Stimulated activated CD4-positive, alpha-beta T cell treated with anti-CD3 and anti-CD28 coated beads, TNF-alpha, amount 100 ng/mL, for 24 hours (primary cell): ENCODE data around the gene GSTM4.

Experiments used
- DNase-seq, 3 experiments: peaks; one replicate each; pipeline ENCODE4 v3.0.0-alpha.2; 2020; ENCODE audit warnings: low read depth in 3 of 3

Gene GSTM4

DNA sequence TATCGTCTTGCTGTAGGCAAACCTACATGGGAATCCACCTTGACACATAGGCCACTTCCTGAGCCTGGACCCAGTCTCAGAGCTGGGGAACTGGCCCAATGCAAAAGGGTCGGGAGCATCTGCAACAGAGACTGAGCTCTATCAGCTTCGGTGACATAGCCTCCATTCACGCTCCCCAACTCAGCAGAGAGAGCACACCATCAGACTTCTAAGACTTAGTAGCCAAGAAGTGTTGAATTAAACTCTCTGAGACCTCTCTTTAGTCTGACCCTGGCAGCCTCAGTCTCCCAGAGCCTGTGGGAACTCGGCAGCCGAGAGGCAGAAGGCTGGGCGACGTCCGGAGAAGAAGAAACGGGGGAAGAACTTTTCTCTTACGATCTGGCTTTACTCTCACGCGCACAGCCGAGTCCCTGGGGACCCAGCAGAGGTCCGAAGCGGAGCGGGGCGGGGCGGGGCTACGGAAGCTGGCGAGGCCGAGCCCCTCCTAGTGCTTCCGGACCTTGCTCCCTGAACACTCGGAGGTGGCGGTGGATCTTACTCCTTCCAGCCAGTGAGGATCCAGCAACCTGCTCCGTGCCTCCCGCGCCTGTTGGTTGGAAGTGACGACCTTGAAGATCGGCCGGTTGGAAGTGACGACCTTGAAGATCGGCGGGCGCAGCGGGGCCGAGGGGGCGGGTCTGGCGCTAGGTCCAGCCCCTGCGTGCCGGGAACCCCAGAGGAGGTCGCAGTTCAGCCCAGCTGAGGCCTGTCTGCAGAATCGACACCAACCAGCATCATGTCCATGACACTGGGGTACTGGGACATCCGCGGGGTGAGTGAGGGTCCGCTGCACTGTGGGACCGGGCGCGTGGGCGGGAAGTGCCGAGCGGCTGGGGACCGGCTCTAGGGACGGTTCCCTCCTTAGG, at the start of gene GSTM4:
Gene GSTM4, plus strand, starts transcription at position 485 of the 905 bp plus-strand sequence. Its CDS starts 291 bp downstream, at position 776.
- DNase-seq, result peak; percentile 40 to 77 (median 40)

DNA sequence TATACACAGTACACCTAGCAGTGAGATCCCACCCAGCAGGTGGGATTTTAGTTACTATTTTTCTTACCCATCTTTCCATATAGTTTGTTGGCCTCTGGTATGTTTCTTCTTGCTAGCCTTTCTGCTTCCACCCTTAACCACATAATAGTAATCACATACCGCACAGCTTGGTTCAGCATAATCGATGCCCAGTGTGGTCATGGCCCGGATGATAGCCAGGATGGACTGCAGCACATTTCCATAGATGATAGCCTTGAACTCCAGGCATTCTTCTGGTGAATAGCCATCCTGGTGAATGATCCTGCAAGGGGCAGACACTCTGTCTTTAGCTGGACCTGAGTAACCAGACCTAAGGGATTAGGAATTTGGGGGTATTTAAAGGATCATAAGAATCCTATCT, 46.0 kb upstream of the GSTM4 start:
- no peak for DNase-seq

DNA sequence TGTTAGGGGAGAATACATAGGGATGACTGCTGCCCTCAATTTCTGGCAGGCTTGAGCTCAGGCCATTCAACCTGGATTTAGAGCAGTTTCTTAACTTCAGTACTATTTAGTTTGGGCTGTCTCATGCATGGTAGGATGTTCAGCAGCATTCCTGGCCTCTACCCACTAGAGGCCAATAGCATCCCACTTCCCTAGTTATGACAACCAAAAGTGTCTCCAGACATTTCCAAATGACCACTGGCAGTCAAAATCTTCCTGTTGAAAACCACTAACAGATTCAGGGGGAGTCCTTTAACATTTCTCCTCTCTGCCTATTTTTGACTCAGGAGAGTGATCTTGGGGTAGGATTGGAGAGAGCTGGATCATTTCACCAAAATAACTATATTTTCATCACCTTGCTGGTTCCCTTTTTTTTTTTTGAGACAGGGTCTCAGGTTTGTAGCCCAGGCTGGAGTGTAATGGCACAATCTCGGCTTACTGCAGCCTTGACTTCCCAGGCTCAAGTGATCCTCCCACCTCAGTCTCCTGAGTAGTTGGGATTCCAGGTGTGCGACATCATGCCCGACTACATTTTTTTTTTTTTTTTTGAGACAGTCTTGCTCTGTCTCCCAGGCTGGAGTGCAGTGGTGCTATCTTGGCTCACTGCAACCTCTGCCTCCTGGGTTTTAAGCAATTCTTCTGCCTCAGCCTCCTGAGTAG, 45.1 kb upstream of the GSTM4 start:
- no peak for DNase-seq

DNA sequence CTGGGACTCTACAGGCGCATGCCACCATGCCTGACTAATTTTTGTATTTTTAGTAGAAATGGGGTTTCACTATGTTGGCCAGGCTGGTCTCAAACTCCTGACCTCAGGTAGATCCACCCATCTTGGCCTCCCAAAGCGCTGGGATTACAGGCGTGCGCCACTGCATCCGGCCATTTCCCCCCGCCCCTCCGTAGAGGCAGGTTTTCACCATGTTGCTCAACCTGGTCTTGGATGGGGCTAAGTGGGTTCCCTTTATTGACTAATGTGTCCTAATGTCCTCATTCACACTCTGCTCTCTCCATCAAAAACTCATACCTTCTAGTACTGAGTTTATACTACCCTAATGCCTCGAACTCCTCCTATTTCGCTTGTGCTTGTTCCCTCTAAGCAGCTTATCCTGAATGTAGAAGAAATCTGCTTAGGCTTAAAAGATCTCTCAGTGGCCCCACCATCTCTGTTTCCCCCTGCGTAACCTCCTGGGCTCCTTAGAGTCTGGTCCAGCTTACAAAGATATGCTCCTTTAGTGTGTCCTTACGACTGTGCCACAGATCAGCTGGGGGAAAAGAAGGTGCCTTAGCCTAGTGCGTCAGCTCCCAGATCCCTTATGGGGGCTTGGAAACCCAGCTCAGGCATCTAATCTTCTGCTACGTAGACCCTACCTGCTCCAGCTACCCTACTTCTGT, 44.5 kb upstream of the GSTM4 start:
- DNase-seq, result no peak

DNA sequence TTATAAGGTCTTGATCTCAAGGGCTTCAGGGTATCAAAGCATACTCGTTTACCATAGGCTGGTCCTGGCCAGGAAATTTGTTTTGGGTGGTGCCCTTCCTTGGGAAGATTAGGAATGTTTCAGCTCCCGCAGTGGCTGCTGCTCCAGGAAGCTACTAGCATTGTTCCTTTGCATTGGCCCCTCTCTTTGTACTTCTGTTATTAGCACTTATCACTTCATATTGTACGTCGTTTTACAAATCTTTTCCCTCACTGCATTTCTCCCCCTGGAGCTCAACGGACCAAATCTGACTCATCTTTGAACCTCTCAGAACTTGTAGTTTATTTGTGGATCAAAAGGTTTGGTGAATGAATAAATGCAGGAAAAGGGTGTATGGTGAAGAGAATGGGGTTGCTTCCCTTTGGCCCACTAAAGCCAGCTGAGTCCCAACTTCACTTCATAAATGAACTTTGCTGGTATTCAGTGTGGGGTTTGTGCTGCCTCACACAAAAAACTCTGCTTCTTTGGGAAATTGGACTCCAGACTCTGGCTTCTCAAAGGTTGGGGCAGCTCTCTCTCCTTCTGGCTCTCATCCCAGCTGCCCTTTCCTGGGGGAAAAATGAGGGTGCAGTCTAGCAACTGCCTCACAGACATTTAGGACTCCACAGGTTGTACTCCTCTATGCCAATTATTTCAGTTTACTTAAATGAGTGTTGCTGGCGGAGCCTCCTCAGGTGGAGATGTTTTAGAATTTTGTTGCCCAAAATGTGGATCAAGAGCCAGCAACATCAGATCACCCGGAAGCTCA, 42.3 kb upstream of the GSTM4 start:
- no peak for DNase-seq

DNA sequence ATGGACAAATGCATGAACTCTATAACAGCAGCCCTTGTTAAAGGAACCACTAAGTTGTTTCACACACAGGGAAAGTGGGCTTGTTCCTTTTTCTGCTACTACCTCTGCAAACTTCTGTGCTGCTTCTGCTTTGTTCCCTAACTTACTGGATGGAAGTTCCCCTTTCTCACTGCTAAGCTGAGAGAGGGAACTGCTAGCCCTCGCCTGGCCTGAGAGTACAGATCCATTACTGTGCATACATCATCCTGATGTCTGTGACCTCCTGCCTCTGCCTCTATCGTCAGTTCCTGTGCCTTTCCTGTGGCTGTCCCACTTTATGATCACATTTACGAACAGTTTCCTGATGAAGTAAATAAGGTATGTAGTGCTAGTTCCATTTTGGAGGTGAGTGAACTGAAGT, 40.0 kb upstream of the GSTM4 start:
- DNase-seq, result no peak

DNA sequence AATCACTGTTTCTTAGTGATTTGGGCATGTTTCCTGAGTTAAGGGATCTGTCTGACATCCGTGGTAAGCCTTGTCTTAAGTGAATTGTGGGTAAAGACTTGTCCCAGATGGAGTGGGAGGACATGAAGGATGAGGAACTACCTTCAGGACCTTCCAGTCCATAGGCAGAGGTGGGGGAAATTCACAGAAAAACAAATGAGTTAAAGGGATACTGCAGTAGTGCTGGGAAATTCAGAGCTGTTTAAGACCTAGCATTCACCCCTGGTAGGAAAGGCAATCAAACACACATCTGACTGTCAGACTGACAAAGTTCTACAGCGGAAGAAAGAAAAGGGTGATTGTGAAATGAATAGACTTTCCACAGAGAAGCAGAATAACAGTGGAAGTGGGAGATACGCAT, 39.5 kb upstream of the GSTM4 start:
- DNase-seq, result no peak

DNA sequence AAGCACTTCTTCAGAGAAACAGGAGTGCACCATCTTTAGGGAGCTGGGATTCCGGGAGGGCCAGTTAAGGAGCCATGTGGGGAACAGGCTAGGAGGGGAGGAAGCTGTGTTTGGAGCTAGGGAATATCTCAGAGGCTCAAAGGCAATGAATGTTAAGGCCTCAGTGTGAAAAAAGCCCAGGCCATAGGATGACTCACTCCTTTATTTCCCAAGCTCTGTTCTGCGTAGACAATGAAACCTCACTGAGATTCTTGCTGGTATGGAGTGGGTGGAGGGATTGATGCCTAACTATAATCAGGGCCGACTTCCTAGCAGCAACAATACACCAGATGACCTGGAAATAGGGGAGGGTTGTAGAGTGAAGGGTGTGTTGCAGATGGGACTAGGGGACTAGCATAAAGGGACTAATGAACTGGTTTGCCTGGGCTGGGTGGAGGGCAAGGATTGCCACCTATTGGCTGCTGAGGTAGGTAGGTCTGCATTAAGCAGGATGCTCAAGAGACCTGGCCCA, 38.6 kb upstream of the GSTM4 start:
- DNase-seq, result no peak

DNA sequence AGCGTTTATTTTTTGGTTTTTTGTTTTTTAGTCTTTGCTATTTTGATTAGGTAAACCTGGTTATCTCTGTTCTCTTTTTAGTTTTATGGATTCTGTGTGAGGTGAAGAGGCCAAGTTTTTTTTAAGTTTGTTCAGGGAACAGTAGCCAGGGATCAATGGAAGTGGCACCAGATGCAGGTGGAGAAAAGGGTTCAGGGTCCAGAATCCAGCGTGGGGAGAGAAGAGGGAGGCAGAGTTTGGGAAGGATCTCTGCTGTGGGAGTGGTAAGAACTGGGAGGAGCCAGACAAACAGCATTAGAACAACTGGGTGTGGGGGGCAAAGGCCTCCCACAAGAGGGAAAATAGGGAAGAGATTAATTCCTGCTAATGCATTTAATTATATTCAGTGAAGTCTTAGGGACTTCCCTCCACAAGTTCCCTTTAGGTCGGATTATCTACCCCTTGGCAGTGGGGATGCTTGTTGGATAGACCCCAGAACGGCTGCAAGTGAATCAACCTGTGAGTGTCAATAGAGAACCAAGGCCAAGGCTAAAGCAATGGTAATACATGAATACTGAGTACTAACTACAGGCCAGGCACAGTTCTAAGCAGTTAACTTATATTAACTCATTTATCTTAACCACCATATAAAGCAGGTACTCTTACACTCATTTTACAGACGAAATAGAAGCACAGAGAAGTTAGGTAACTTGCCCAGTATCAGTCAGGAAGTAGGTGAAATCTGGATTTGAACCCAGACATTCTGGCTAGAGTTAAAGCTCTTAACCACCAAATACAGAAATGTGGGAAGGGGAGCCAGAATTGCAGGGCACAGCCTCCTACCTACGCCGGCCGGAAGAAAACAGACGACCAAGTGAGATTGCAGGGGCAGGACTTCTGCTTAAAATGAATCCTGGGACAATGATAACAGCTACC, 37.0 kb upstream of the GSTM4 start:
- no peak for DNase-seq

DNA sequence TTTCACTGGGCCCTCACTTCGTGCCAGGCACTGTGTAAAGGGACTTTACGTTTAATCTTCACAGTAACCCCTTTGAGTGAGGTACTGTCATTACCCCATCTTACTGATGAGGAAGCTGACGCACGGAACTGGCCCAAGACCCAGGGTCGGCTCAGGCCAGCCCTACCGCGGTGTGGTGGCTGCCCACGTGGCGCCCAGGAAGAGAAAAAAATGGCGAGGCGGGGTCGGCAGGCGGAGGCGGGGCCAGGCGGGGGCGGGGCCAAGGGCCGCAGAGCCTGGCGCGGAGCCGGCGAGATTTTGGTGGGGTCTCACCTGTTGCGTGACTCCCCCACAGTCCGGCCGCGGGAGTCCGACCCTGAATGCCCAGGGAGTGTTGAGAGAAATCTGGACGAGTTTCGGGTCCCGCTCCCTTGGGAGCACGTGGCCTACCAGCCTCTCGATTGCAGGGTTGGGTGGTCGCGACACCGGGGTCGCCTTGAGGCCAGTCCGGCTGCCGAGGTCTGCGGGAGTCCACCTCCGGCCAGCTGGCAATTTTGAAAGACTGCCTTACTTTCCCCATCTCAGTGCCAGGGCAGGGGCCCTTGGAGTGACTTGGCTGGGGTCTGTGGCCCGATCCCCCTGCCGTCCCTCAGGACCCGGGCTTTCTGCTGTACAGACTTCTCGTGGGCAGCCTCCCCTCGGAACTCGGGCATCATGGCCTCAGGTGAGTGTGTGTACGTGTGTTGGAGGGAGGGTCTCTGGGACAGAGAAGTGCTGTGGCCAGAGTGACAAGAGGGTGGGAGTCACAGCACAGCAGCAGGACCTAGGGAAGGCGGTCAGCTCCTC, 36.1 kb upstream of the GSTM4 start, which contains the start of the genes AMPD2 and GNAT2:
Gene AMPD2, plus strand, starts transcription at position 262 of the 825 bp plus-strand sequence. CDS start 1,339 bp downstream, outside the sequence.
Gene GNAT2, minus strand, starts transcription at position 41 of the 825 bp plus-strand sequence. CDS start 6,746 bp downstream, outside the sequence.
- DNase-seq, result peak; percentile 51 to 69 (median 53)

DNA sequence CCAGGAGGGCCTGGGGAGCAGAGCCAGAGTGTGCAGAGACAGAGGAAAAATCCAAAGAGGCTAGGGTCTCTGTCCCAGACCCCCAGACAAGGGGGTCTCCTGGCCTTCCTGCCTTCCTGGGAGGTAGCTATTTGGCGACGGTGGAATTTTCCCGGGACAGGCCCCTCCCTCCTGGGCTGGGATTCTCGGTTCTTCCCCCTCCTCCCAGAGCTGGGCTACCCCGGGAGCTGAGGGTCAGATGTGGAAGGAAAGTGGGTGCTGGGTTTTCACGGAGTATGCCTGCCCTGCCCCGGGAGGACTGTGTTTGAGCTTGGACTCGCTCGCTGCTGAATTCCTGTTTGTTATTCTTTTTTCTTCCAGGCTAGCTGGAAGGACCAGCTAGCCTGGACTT, 35.5 kb upstream of the GSTM4 start:
- DNase-seq, result no peak

DNA sequence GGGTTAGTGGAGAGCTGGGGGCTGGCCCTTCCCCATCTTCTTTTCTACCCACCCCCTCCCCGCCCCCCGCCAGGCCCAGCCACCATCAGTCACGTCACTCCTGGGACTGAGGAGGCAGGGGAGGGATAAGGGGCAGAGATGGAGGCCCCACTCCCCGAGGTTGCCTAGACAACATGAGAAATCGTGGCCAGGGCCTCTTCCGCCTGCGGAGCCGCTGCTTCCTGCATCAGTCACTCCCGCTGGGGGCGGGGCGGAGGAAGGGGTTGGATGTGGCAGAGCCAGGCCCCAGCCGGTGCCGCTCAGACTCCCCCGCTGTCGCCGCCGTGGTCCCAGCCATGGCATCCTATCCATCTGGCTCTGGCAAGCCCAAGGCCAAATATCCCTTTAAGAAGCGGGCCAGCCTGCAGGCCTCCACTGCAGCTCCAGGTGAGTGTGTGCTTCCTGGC, 35.0 kb upstream of the GSTM4 start:
- DNase-seq, result peak; percentile 93 to 98 (median 96)

DNA sequence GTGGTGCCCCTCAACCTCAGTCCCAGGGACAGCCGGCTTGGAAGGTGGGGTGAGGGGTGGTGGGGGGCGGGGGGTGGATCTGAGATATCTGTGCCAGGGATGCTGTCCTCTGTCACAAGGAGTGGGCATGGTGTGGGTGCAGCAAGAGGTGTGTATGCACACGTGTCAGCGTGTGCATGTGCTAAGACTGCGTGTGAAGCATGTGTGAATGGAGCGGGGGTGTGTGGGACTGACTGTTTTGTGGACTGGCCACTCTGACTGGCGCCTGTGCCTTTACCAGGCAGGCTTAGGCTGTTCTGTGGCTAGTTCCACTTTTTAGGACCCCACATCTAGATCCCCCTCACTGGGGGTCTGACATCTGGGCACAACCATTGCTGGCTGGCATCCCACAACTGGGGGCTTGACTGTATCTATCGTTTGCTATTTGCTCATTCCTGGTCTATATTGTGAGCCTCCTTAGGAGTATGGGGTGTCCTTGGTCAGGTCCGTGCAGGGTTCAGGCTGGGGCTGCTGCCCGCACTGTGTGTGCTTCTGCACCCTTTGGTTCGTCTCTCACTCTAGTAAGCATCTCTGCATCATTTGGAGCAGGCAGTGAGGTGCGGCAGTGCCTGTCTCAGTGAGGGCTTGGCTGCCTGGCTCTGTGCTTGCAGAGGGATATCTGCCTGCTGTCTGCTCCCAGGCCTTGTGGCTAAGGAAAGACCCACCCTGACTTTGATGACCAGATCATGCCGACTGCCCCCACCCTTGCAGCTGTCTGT, 34.3 kb upstream of the GSTM4 start:
- DNase-seq, result no peak

DNA sequence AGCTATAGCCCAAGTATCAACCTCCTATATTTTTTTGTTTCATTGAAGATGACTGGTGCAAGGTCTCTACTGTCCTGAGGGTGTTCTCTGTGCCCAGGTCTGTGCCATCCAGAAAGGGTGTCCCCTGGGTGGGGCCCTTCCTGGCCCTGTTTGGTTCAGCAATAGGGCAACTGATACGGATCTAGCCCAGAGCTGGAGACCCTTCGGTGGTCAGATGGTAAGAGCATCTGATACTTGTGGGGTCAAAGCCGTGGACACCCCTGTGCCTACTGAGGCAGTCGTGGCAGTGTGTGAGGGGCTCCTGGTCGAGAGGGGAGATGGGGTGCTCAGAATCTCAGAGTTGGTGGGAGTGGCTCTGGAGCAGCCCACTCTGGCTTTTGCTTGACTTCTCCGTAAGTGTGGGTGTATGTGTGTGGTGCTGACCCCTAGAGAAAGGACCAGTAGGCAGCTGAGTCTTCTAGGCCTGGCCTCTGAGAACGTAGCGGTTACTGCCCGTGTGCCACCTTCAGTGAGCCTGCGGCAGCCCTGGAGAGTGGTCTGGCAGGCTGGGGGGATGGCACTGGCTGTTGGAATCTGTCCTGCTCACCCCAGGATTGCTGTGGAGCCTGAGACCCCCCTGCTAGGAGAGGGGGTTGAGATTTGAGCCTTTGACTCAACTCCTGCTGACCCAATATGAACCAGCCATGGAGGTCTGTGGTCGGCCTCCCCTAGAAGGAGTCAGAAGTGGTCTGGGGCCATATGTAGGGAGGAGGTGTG, 33.6 kb upstream of the GSTM4 start:
- DNase-seq, result no peak

DNA sequence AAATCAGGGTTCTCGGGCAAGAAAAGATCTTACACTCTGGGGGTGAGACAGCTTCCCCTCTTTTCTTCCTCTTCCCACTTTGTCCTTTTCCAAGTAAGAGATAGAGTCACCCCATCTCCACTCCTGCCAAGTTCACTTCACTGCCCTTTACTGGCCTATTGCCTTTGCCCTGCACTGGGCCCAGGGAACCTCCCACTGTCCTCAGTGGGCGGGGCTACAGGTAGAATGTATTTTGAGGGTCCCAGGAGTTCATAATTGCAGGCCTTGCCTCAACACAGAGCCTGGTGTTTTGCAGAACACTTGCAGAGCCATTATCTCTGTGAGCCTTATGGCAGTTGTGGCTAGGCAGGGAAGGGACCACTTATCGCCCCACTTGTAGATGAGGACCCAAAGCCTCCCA, 33.0 kb upstream of the GSTM4 start:
- DNase-seq, result no peak

DNA sequence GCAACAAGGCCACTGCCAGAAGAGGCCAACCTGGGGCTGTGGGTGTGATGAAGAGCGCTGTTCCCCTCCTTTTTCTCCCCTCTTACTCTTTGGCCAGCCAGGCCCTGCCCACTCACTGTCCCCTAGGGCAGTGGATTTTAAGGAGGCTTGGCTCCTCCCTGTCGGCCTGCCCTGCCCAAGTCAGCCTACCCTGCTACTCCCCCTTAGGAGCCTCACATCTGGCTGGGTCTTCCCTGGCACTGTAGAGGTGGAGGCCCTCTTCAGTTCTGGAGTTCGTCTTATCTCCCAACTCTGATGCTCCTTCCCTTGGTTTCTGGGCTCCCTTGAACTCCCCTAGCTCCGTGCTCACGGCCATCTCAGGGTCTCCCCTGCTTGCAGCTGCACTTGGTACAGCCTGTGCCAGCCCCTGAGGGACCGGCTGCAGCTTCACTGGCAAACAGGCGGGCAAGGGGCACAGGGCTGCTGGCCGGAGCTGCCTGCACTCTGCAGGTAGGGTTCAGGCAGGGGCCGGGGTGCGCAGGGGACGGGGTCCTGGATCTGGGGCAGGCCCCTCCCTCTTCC, 32.2 kb upstream of the GSTM4 start:
- no peak for DNase-seq
